ENCODE data around the gene FAM3D. TPM values are rescaled to one million over a fixed set of nuclear protein-coding genes. Genes with fewer than 3 reads are reported as not detected.

The FAM3D gene
- total RNA-seq, 2 experiments from 2014 or later, result not detected

Other genes starting within 250 kb of the FAM3D start
- 10 to 100 TPM; 48.9 to 50.3 TPM for gene PDHB, start 232.9 kb downstream of the FAM3D start, total RNA-seq
- 1 to 10 TPM; 5.2 to 6.2 TPM for gene KCTD6, start 174.7 kb downstream of the FAM3D start, total RNA-seq
- gene ACOX2, start 129.6 kb downstream of the FAM3D start, total RNA-seq, result not detected
- gene FAM107A, start 89.4 kb downstream of the FAM3D start, total RNA-seq, result not detected